Measurements from ENCODE around the gene PAWR. TPM values are rescaled to one million over a fixed set of nuclear protein-coding genes. Genes with fewer than 3 reads are reported as not detected.
"Not testable (repeated sequence)": the region's sequence is repeated elsewhere in the genome, so short reads cannot be mapped to it uniquely, and the experiment has no call there.

The PAWR gene
- total RNA-seq, 4 donors from 2014 or later, result 86.7 to 174 (median 95.8) TPM

GRCh38 chr12:79635676-79636075 is 55.1 kb downstream of the PAWR start:
- no peak overlapping the region for H3K4me3 ChIP-seq
- no peaks in the 10 kb centered on the region for H3K36me3 ChIP-seq
- no peak overlapping the region for H3K27ac ChIP-seq
- H3K27me3 ChIP-seq, result no peaks in the 10 kb centered on the region
- no peak for DNase-seq
- no peak for TF ChIP-seq POLR2A (IDR thresholded peaks at IDR 0.05)
- TF ChIP-seq CTCF (IDR thresholded peaks at IDR 0.05), result no peak
- H3K9me3 ChIP-seq, result no peaks in the 10 kb centered on the region
- H3K4me1 ChIP-seq, result no peaks in the 10 kb centered on the region

GRCh38 chr12:79634957-79635471 is 55.8 kb downstream of the PAWR start:
- Histone ChIP-seq H3K27ac (no peak overlapping the region), H3K27me3 (no peaks in the 10 kb centered on the region), H3K4me3 (no peak overlapping the region), H3K4me1 (no peaks in the 10 kb centered on the region), H3K9me3 (no peaks in the 10 kb centered on the region), H3K36me3 (no peaks in the 10 kb centered on the region)
- TF ChIP-seq POLR2A (IDR thresholded peaks at IDR 0.05) (no peak), CTCF (IDR thresholded peaks at IDR 0.05) (no peak)
- DNase-seq, result no peak

- no peak overlapping the region for H3K27ac ChIP-seq
- peaks cover 0 to 3% (median 0%) of the 10 kb centered on the region in 4 donors for H3K9me3 ChIP-seq
- no peaks in the 10 kb centered on the region for H3K27me3 ChIP-seq
- H3K4me3 ChIP-seq, result no peak overlapping the region
- H3K4me1 ChIP-seq, result no peaks in the 10 kb centered on the region
- H3K36me3 ChIP-seq, result no peaks in the 10 kb centered on the region
- no peak for DNase-seq
- TF ChIP-seq POLR2A (IDR thresholded peaks at IDR 0.05) (no peak), CTCF (IDR thresholded peaks at IDR 0.05) (no peak)
Observed at GRCh38 chr12:79629561-79629960, 61.2 kb downstream of the PAWR start.

- H3K9me3 ChIP-seq, H3K36me3 ChIP-seq, H3K4me1 ChIP-seq, H3K4me3 ChIP-seq, DNase-seq, H3K27me3 ChIP-seq, H3K27ac ChIP-seq: not testable (repeated sequence)
Observed at GRCh38 chr12:79626735-79627134, 64.0 kb downstream of the PAWR start.

GRCh38 chr12:79624378-79624777 is 66.4 kb downstream of the PAWR start:
- Histone ChIP-seq H3K27ac (no peak overlapping the region), H3K4me3 (no peak overlapping the region), H3K4me1 (no peaks in the 10 kb centered on the region), H3K9me3 (peaks cover 0 to 3% (median 0%) of the 10 kb centered on the region in 4 donors), H3K27me3 (no peaks in the 10 kb centered on the region), H3K36me3 (peaks cover 0 to 8% (median 0%) of the 10 kb centered on the region in 3 donors)
- DNase-seq, result no peak
- TF ChIP-seq POLR2A (IDR thresholded peaks at IDR 0.05) (no peak), CTCF (IDR thresholded peaks at IDR 0.05) (no peak)

GRCh38 chr12:79619872-79620562 is 70.7 kb downstream of the PAWR start:
- TF ChIP-seq POLR2A (IDR thresholded peaks at IDR 0.05) (no peak), CTCF (IDR thresholded peaks at IDR 0.05) (no peak)
- H3K27ac ChIP-seq, result no peak overlapping the region
- DNase-seq, result no peak

More at GRCh38 chr12:79619872-79620562, 70.7 kb downstream of the PAWR start:
- no peaks in the 10 kb centered on the region for H3K27me3 ChIP-seq
- peaks cover 0 to 8% (median 0%) of the 10 kb centered on the region in 3 donors for H3K36me3 ChIP-seq
- H3K9me3 ChIP-seq, result no peaks in the 10 kb centered on the region
- H3K4me3 ChIP-seq, result no peak overlapping the region
- H3K4me1 ChIP-seq, result no peaks in the 10 kb centered on the region

Data from Peyer's patch (tissue), 4 donors.